Mesothelial cell of epicardium (in vitro differentiated cells): Measurements from ENCODE around the gene SLC22A12. TPM values are rescaled to one million over a fixed set of nuclear protein-coding genes. Genes with fewer than 3 reads are reported as not detected.

ENCODE experiments used
- DNase-seq, 2 experiments: peaks; one replicate each; pipeline ENCODE4 v3.0.0; 2021; ENCODE audit warnings: low spot score in 2 of 2; ENCODE audit not compliant: unreplicated experiment in 2 of 2
- H3K27ac Mint-ChIP-seq: 2 replicates; pipeline ENCODE4 v1.8.0; 2021; ENCODE audit warnings: mixed read lengths
- H3K27me3 Mint-ChIP-seq: 2 replicates; pipeline ENCODE4 v1.8.0; 2021; ENCODE audit warnings: low read depth, mixed read lengths
- H3K36me3 Mint-ChIP-seq: 2 replicates; pipeline ENCODE4 v1.8.0; 2021; ENCODE audit warnings: mixed read lengths
- H3K4me1 Mint-ChIP-seq: 2 replicates; pipeline ENCODE4 v1.8.0; 2021; ENCODE audit warnings: mixed read lengths
- H3K4me3 Mint-ChIP-seq: 2 replicates; pipeline ENCODE4 v1.8.0; 2021; ENCODE audit warnings: mild to moderate bottlenecking, moderate library complexity, mixed read lengths
- H3K9me3 Mint-ChIP-seq: 2 replicates; pipeline ENCODE4 v1.8.0; 2021; ENCODE audit warnings: mixed read lengths
- CTCF ChIP-seq: fragments of 200-600 bp; sonication (generic); IDR thresholded peaks from one replicate; pipeline ENCODE4 v1.5.0; 2021; ENCODE audit warnings: antibody characterized with exemption; ENCODE audit not compliant: unreplicated experiment
- total RNA-seq: library from RNA; stranded (reverse); gene quantifications from 3 replicates; pipeline ENCODE4 v1.2.1, GENCODE V29; 2021

SLC22A12 gene
- total RNA-seq, 1 donor from 2014 or later = not detected

- DNase-seq = no peak
- Mint-ChIP-seq H3K27me3 (peaks cover 4% of the 10 kb centered on the region), H3K9me3 (peaks cover 5% of the 10 kb centered on the region), H3K27ac (no peak overlapping the region), H3K4me1 (no peaks in the 10 kb centered on the region), H3K4me3 (no peak overlapping the region), H3K36me3 (no peaks in the 10 kb centered on the region)
- no peak for TF ChIP-seq CTCF
Measured at GRCh38 chr11:64598106-64598796, 7.2 kb downstream of the SLC22A12 start.

- H3K4me3 Mint-ChIP-seq = no peak overlapping the region
- DNase-seq = no peak
- H3K9me3 Mint-ChIP-seq = peaks cover 5% of the 10 kb centered on the region
Measured at GRCh38 chr11:64598797-64599697, 8.0 kb downstream of the SLC22A12 start.

GRCh38 chr11:64599698-64600211, 8.7 kb downstream of the SLC22A12 start:
- no peak overlapping the region for H3K4me3 Mint-ChIP-seq
- peaks cover 7% of the 10 kb centered on the region for H3K27me3 Mint-ChIP-seq
- DNase-seq = no peak
- H3K9me3 Mint-ChIP-seq = peaks cover 5% of the 10 kb centered on the region
- no peak for TF ChIP-seq CTCF
- no peaks in the 10 kb centered on the region for H3K36me3 Mint-ChIP-seq
- no peaks in the 10 kb centered on the region for H3K4me1 Mint-ChIP-seq
- no peak overlapping the region for H3K27ac Mint-ChIP-seq

More at GRCh38 chr11:64598797-64599697, 8.0 kb downstream of the SLC22A12 start:
- Mint-ChIP-seq H3K4me1 (no peaks in the 10 kb centered on the region), H3K36me3 (no peaks in the 10 kb centered on the region), H3K27me3 (peaks cover 4% of the 10 kb centered on the region), H3K27ac (no peak overlapping the region)
- no peak for TF ChIP-seq CTCF

GRCh38 chr11:64600281-64600992, 9.4 kb downstream of the SLC22A12 start:
- peaks cover 5% of the 10 kb centered on the region for H3K9me3 Mint-ChIP-seq
- H3K36me3 Mint-ChIP-seq = no peaks in the 10 kb centered on the region
- no peak for DNase-seq
- TF ChIP-seq CTCF = no peak
- no peaks in the 10 kb centered on the region for H3K4me1 Mint-ChIP-seq
- H3K27ac Mint-ChIP-seq = no peak overlapping the region
- H3K27me3 Mint-ChIP-seq = peaks cover 11% of the 10 kb centered on the region
- no peak overlapping the region for H3K4me3 Mint-ChIP-seq

GRCh38 chr11:64601605-64602465, 10.8 kb downstream of the SLC22A12 start:
- peaks cover 5% of the 10 kb centered on the region for H3K9me3 Mint-ChIP-seq
- DNase-seq = no peak
- TF ChIP-seq CTCF = no peak
- no peak overlapping the region for H3K4me3 Mint-ChIP-seq
- H3K27me3 Mint-ChIP-seq = peaks cover 16% of the 10 kb centered on the region
- H3K36me3 Mint-ChIP-seq = no peaks in the 10 kb centered on the region
- H3K4me1 Mint-ChIP-seq = no peaks in the 10 kb centered on the region
- no peak overlapping the region for H3K27ac Mint-ChIP-seq
